ENCODE results near the gene CREB5.

GRCh38 chr7:28661826-28662595, 249.7 kb downstream of the CREB5 start:
- TF ChIP-seq POLR2A (IDR thresholded peaks at IDR 0.05): no peak
- TF ChIP-seq CTCF (IDR thresholded peaks at IDR 0.05): no peak
- no peak for TF ChIP-seq EP300 (IDR thresholded peaks at IDR 0.05)
